Mesenchymal stem cell (in vitro differentiated cells and primary cell): ENCODE results near the gene ATP13A3.

Experiments used
- DNase-seq: peaks from one replicate; pipeline ENCODE4 v3.0.0-alpha.2; 2013
- H2AFZ ChIP-seq: one replicate; pipeline ENCODE4 v1.6.1; 2013; ENCODE audit warnings: low read depth, mild to moderate bottlenecking, control low read depth, inconsistent platforms, low read length, moderate library complexity
- H2AK5ac ChIP-seq: 2 replicates; pipeline ENCODE4 v1.6.1; 2013; ENCODE audit warnings: low read length, moderate library complexity, mild to moderate bottlenecking, inconsistent platforms; ENCODE audit not compliant: severe bottlenecking
- H2BK120ac ChIP-seq: one replicate; pipeline ENCODE4 v1.6.1; 2013; ENCODE audit warnings: low read depth, mild to moderate bottlenecking, inconsistent platforms, low read length, moderate library complexity
- H2BK12ac ChIP-seq, 2 experiments: one replicate each; pipeline ENCODE4 v1.6.1; 2013; ENCODE audit warnings: inconsistent platforms in 2 of 2, low read length in 2 of 2, mild to moderate bottlenecking in 2 of 2, moderate library complexity in 2 of 2, control low read depth in 1 of 2
- H2BK15ac ChIP-seq: one replicate; pipeline ENCODE4 v1.6.1; 2013; ENCODE audit warnings: mild to moderate bottlenecking, low read depth, inconsistent platforms; ENCODE audit not compliant: poor library complexity, severe bottlenecking
- H2BK5ac ChIP-seq: 2 replicates; pipeline ENCODE4 v1.6.1; 2013; ENCODE audit warnings: low read depth, mild to moderate bottlenecking, low read length, control low read depth, inconsistent platforms; ENCODE audit not compliant: poor library complexity, severe bottlenecking
- H3K14ac ChIP-seq, 2 experiments: one replicate each; pipeline ENCODE4 v1.6.1; 2013; ENCODE audit warnings: inconsistent platforms in 2 of 2, low read length in 2 of 2, control low read depth in 1 of 2, mild to moderate bottlenecking in 1 of 2, moderate library complexity in 1 of 2
- H3K18ac ChIP-seq, 2 experiments: one replicate each; pipeline ENCODE4 v1.6.1; 2013; ENCODE audit warnings: inconsistent platforms in 2 of 2, low read length in 2 of 2, control low read depth in 1 of 2, low read depth in 1 of 2, mild to moderate bottlenecking in 1 of 2
- H3K23ac ChIP-seq, 2 experiments: one replicate each; pipeline ENCODE4 v1.6.1; 2013; ENCODE audit warnings: inconsistent platforms in 2 of 2, low read length in 2 of 2, mild to moderate bottlenecking in 2 of 2, moderate library complexity in 2 of 2, control low read depth in 1 of 2
- H3K27ac ChIP-seq: 2 replicates; pipeline ENCODE4 v1.5.1; 2013; ENCODE audit warnings: mild to moderate bottlenecking, moderate library complexity, low read length, control low read depth, inconsistent platforms; ENCODE audit not compliant: poor library complexity, severe bottlenecking
- H3K27me3 ChIP-seq, 2 experiments: 2 replicates each; pipeline versions ENCODE4 v1.6.1 to v1.7.0; 2013; ENCODE audit warnings: low read length in 2 of 2, mild to moderate bottlenecking in 2 of 2, moderate library complexity in 2 of 2, control low read depth in 1 of 2, inconsistent platforms in 1 of 2; ENCODE audit not compliant: control insufficient read depth in 1 of 2, insufficient read depth in 1 of 2
- H3K36me3 ChIP-seq, 2 experiments: 2 replicates each; pipeline versions ENCODE4 v1.6.1 to v1.7.0; 2013; ENCODE audit warnings: low read length in 2 of 2, control low read depth in 1 of 2, inconsistent platforms in 1 of 2, low read depth in 1 of 2, mild to moderate bottlenecking in 1 of 2; ENCODE audit not compliant: insufficient read depth in 2 of 2, control insufficient read depth in 1 of 2
- H3K4ac ChIP-seq, 2 experiments: one replicate each; pipeline ENCODE4 v1.6.1; 2013; ENCODE audit warnings: inconsistent platforms in 2 of 2, low read length in 2 of 2, mild to moderate bottlenecking in 2 of 2, moderate library complexity in 2 of 2, control low read depth in 1 of 2, low read depth in 1 of 2
- H3K4me1 ChIP-seq: 2 replicates; pipeline ENCODE4 v1.6.1; 2013; ENCODE audit warnings: low read depth, low read length, control low read depth; ENCODE audit not compliant: control insufficient read depth, insufficient read depth
- H3K4me2 ChIP-seq: 2 replicates; pipeline ENCODE4 v1.6.1; 2013; ENCODE audit warnings: low read length, mild to moderate bottlenecking, inconsistent platforms; ENCODE audit not compliant: poor library complexity, severe bottlenecking
- H3K4me3 ChIP-seq, 2 experiments: 2 replicates each; pipeline versions ENCODE4 v1.5.1 to v1.7.0; 2013; ENCODE audit warnings: low read length in 2 of 2, mild to moderate bottlenecking in 2 of 2, control low read depth in 1 of 2, low read depth in 1 of 2; ENCODE audit not compliant: insufficient read depth in 1 of 2
- H3K79me1 ChIP-seq: replicated peaks from 2 replicates; pipeline ENCODE4 v1.6.1; 2013; ENCODE audit warnings: mild to moderate bottlenecking, control low read depth, low read length, inconsistent platforms; ENCODE audit not compliant: poor library complexity, severe bottlenecking
- H3K9ac ChIP-seq: 2 replicates; pipeline ENCODE4 v1.7.0; 2013; ENCODE audit warnings: mild to moderate bottlenecking, low read length, moderate library complexity
- H3K9me3 ChIP-seq: 2 replicates; pipeline ENCODE4 v1.7.0; 2013; ENCODE audit warnings: mild to moderate bottlenecking, low read length; ENCODE audit not compliant: control insufficient read depth
- H4K8ac ChIP-seq: one replicate; pipeline ENCODE4 v1.6.1; 2013; ENCODE audit warnings: inconsistent platforms, mild to moderate bottlenecking, low read length, moderate library complexity
- H4K91ac ChIP-seq: one replicate; pipeline ENCODE4 v1.6.1; 2013; ENCODE audit warnings: mild to moderate bottlenecking, low read length, inconsistent platforms
- WGBS: methylation state at CpG from one replicate; pipeline ENCODE4 v1.1.7; 2013; ENCODE audit warnings: mixed read lengths; 5-methylcytosine and 5-hydroxymethylcytosine counted together

Gene ATP13A3

GRCh38 chr3:194395778-194396538 lies 90.8 kb downstream of the ATP13A3 start:
- Histone ChIP-seq H2BK5ac (no peak overlapping the region), H2BK12ac (peak overlapping the region in 1 of 2 experiments; percentile 94), H2AK5ac (no peak overlapping the region), H2AFZ (peak overlapping the region; percentile 83), H3K4me3 (peak overlapping the region; percentile 28 to 50), H3K4ac (no peak overlapping the region), H3K36me3 (peaks cover 0 to 4% of the 10 kb centered on the region in 2 experiments), H4K8ac (peak overlapping the region; percentile 3), H2BK15ac (no peak overlapping the region), H3K4me2 (peak overlapping the region; percentile 8), H3K4me1 (peaks cover 12% of the 10 kb centered on the region), H3K23ac (no peak overlapping the region), H3K9me3 (peaks cover 5% of the 10 kb centered on the region), H3K79me1 (no peaks in the 10 kb centered on the region), H3K27me3 (peaks cover 19 to 55% of the 10 kb centered on the region in 2 experiments), H4K91ac (no peak overlapping the region), H3K14ac (peak overlapping the region in 1 of 2 experiments; percentile 15), H3K18ac (peak overlapping the region in 1 of 2 experiments; percentile 68), H3K27ac (no peak overlapping the region), H3K9ac (no peak overlapping the region), H2BK120ac (no peak overlapping the region)
- DNase-seq = peak; percentile 91
- 27% methylated on average over 26 of the region's 26 CpGs for WGBS

- H2BK12ac ChIP-seq = no peak overlapping the region
- H3K27me3 ChIP-seq = peaks cover 19 to 61% of the 10 kb centered on the region in 2 experiments
- H3K23ac ChIP-seq = no peak overlapping the region
- H3K18ac ChIP-seq = peak overlapping the region in 1 of 2 experiments; percentile 18
- H4K8ac ChIP-seq = no peak overlapping the region
- H2BK15ac ChIP-seq = no peak overlapping the region
- H3K14ac ChIP-seq = no peak overlapping the region
- no peak overlapping the region for H3K9ac ChIP-seq
- no peak overlapping the region for H2BK5ac ChIP-seq
- H3K27ac ChIP-seq = no peak overlapping the region
- no peak overlapping the region for H3K4ac ChIP-seq
- H3K79me1 ChIP-seq = no peaks in the 10 kb centered on the region
- no peak overlapping the region for H3K4me2 ChIP-seq
- H2AFZ ChIP-seq = no peak overlapping the region
- H3K36me3 ChIP-seq = peaks cover 0 to 4% of the 10 kb centered on the region in 2 experiments
- peaks cover 8% of the 10 kb centered on the region for H3K9me3 ChIP-seq
- 80% methylated on average over 5 of the region's 5 CpGs for WGBS
- no peak overlapping the region for H2AK5ac ChIP-seq
- H2BK120ac ChIP-seq = no peak overlapping the region
- no peak overlapping the region for H3K4me3 ChIP-seq
- peak; percentile 68 for DNase-seq
- H3K4me1 ChIP-seq = peaks cover 12% of the 10 kb centered on the region
- no peak overlapping the region for H4K91ac ChIP-seq
Measured at GRCh38 chr3:194395212-194395611, 91.6 kb downstream of the ATP13A3 start.

DNA sequence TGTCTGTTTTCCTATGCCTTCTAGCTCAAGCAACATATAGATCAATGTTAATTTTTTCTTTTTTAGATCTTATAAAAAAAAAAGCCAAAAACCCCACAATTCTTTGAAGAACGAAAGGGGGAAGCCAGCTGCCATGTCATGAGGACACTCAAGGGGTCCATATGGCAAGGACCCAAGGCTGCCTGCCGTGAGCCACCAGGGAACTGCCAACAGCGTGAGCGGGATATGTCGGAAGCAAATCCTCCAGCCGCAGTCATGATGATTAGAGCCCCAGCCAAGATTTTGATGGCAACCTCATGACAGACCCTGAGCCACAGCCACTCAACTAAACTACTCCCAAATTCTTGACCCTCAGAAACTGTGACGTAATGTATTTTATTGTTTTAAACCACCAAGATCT lies 94.2 kb downstream of the ATP13A3 start:
- Histone ChIP-seq H3K27me3 (peaks cover 25 to 51% of the 10 kb centered on the region in 2 experiments), H2BK15ac (no peak overlapping the region), H3K14ac (no peak overlapping the region), H4K8ac (no peak overlapping the region), H3K23ac (no peak overlapping the region), H2AFZ (no peak overlapping the region), H3K36me3 (peaks cover 0 to 4% of the 10 kb centered on the region in 2 experiments), H3K4me3 (no peak overlapping the region), H3K79me1 (no peaks in the 10 kb centered on the region), H3K18ac (no peak overlapping the region), H3K9ac (no peak overlapping the region), H4K91ac (no peak overlapping the region), H2BK120ac (no peak overlapping the region), H2AK5ac (no peak overlapping the region), H2BK12ac (no peak overlapping the region), H3K4ac (no peak overlapping the region), H3K4me2 (no peak overlapping the region), H3K9me3 (peaks cover 13% of the 10 kb centered on the region), H3K4me1 (peaks cover 12% of the 10 kb centered on the region), H3K27ac (no peak overlapping the region), H2BK5ac (no peak overlapping the region)
- no peak for DNase-seq
- 98% methylated on average over 7 of the region's 7 CpGs for WGBS

- H3K4me2 ChIP-seq = no peak overlapping the region
- peaks cover 13% of the 10 kb centered on the region for H3K9me3 ChIP-seq
Measured at GRCh38 chr3:194390835-194391234, 96.0 kb downstream of the ATP13A3 start.

More at GRCh38 chr3:194390835-194391234, 96.0 kb downstream of the ATP13A3 start:
- H3K79me1 ChIP-seq = no peaks in the 10 kb centered on the region
- no peak overlapping the region for H2BK15ac ChIP-seq
- no peak overlapping the region for H3K18ac ChIP-seq
- H2BK5ac ChIP-seq = no peak overlapping the region
- H3K4me1 ChIP-seq = peaks cover 3% of the 10 kb centered on the region
- peaks cover 29 to 51% of the 10 kb centered on the region in 2 experiments for H3K27me3 ChIP-seq
- H2AFZ ChIP-seq = no peak overlapping the region
- no peak for DNase-seq
- no peaks in the 10 kb centered on the region for H3K36me3 ChIP-seq
- no peak overlapping the region for H3K4me3 ChIP-seq
- no peak overlapping the region for H4K91ac ChIP-seq
- H3K9ac ChIP-seq = no peak overlapping the region
- no peak overlapping the region for H2AK5ac ChIP-seq
- H3K23ac ChIP-seq = no peak overlapping the region
- no peak overlapping the region for H2BK120ac ChIP-seq
- no peak overlapping the region for H3K4ac ChIP-seq
- H3K14ac ChIP-seq = no peak overlapping the region
- no peak overlapping the region for H3K27ac ChIP-seq
- no peak overlapping the region for H4K8ac ChIP-seq
- no peak overlapping the region for H2BK12ac ChIP-seq
